Gastroesophageal sphincter (tissue), 4 donors: ENCODE results near the gene RBM6. TPM values are rescaled to one million over a fixed set of nuclear protein-coding genes. Genes with fewer than 3 reads are reported as not detected.

Source experiments
- ATAC-seq: fragments of 150-250 bp; one replicate; pipeline ENCODE4 v1.9.1; 2016; ENCODE audit warnings: mild to moderate bottlenecking, moderate library complexity
- H3K27ac ChIP-seq, 4 donors: fragments of 200-600 bp; sonication (generic) in 3 of 4; 1 replicate in 3 of 4; 2 replicates in 1 of 4; pipeline ENCODE4 v1.5.1; 2016 to 2019
- H3K27me3 ChIP-seq: fragments of 200-600 bp; sonication (generic); one replicate; pipeline ENCODE4 v1.5.1; 2019
- H3K36me3 ChIP-seq, 2 donors: fragments of 200-600 bp; sonication (generic); one replicate each; pipeline ENCODE4 v1.5.1; 2019; ENCODE audit warnings: control low read depth in 1 of 2
- H3K4me1 ChIP-seq, 3 donors: fragments of 200-600 bp; sonication (generic); 1 replicate in 2 of 3; 2 replicates in 1 of 3; pipeline ENCODE4 v1.5.1; 2016 to 2019; ENCODE audit warnings: control low read depth in 2 of 3
- H3K4me3 ChIP-seq, 2 donors: fragments of 200-600 bp; sonication (generic); one replicate each; pipeline ENCODE4 v1.5.1; 2019; ENCODE audit warnings: mild to moderate bottlenecking in 1 of 2, moderate library complexity in 1 of 2
- H3K9me3 ChIP-seq, 3 donors: fragments of 200-600 bp; sonication (generic); one replicate each; pipeline ENCODE4 v1.5.1; 2017 to 2019; ENCODE audit warnings: control low read depth in 2 of 3
- CTCF ChIP-seq, 4 experiments: fragments of 200-600 bp in 2 of 4; fragments of 450-650 bp in 2 of 4; sonication (generic) in 1 of 4; IDR thresholded peaks; one replicate each; pipeline ENCODE4 v1.5.1; 2017 to 2019; ENCODE audit warnings: antibody characterized with exemption in 4 of 4, mild to moderate bottlenecking in 2 of 4, moderate library complexity in 2 of 4
- EP300 ChIP-seq: sonication (generic); formaldehyde crosslinking; IDR thresholded peaks from one replicate; pipeline ENCODE4 v1.6.1; 2017; ENCODE audit warnings: antibody characterized with exemption, mild to moderate bottlenecking
- POLR2A ChIP-seq, 2 donors: fragments of 450-650 bp; IDR thresholded peaks; one replicate each; pipeline ENCODE4 v1.6.1; 2017; ENCODE audit warnings: antibody characterized with exemption in 2 of 2, mild to moderate bottlenecking in 2 of 2, moderate library complexity in 1 of 2
- POLR2AphosphoS5 ChIP-seq: sonication (generic); formaldehyde crosslinking; IDR thresholded peaks from one replicate; pipeline ENCODE4 v1.6.1; 2017; ENCODE audit warnings: antibody characterized with exemption
- WGBS, 2 donors: methylation state at CpG; one replicate each; pipeline ENCODE4 v1.1.5; 2018; ENCODE audit warnings: low coverage in 1 of 2; 5-methylcytosine and 5-hydroxymethylcytosine counted together
- total RNA-seq, 4 donors: library from RNA; depleted of rRNA; stranded (reverse); fragments of >200 nt; gene quantifications; one replicate each; pipeline ENCODE4 v1.1.0, GENCODE V29; 2016

Gene RBM6
- total RNA-seq, 4 donors from 2014 or later = 39.0 to 135 (median 84.2) TPM

- TF ChIP-seq POLR2A (IDR thresholded peaks at IDR 0.05) = no peak
- no peak for TF ChIP-seq EP300
- no peak for TF ChIP-seq POLR2AphosphoS5
- no peak for TF ChIP-seq CTCF (IDR thresholded peaks at IDR 0.05)
- no peak overlapping the region for H3K4me3 ChIP-seq
- no peaks in the 10 kb centered on the region for H3K27me3 ChIP-seq
- 85 to 90% methylated on average over 1 of the region's 1 CpG for WGBS, 2 donors
- H3K36me3 ChIP-seq = peaks cover 0 to 19% of the 10 kb centered on the region in 2 donors
- no peaks in the 10 kb centered on the region for H3K9me3 ChIP-seq
- ATAC-seq = no peak
- H3K27ac ChIP-seq = peak overlapping the region in 3 of 4 donors; percentile 49 to 67 (median 64)
- H3K4me1 ChIP-seq = peaks cover 4 to 54% (median 15%) of the 10 kb centered on the region in 3 donors
These were observed 26.4 kb downstream of the RBM6 start for GRCh38 chr3:49966233-49966942.

GRCh38 chr3:49967291-49967690 lies 27.3 kb downstream of the RBM6 start:
- peaks cover 0 to 24% of the 10 kb centered on the region in 2 donors for H3K36me3 ChIP-seq
- peaks cover 4 to 53% (median 15%) of the 10 kb centered on the region in 3 donors for H3K4me1 ChIP-seq
- H3K27ac ChIP-seq = peak overlapping the region; percentile 31 to 67 (median 56)
- TF ChIP-seq POLR2A (IDR thresholded peaks at IDR 0.05) = no peak
- no peak for TF ChIP-seq EP300
- TF ChIP-seq CTCF (IDR thresholded peaks at IDR 0.05) = no peak
- no peak for TF ChIP-seq POLR2AphosphoS5
- ATAC-seq = no peak
- no peak overlapping the region for H3K4me3 ChIP-seq
- H3K27me3 ChIP-seq = no peaks in the 10 kb centered on the region
- 7 to 15% methylated on average over 4 to 5 of the region's 6 CpGs for WGBS, 2 donors
- no peaks in the 10 kb centered on the region for H3K9me3 ChIP-seq

- Histone ChIP-seq H3K27me3 (no peaks in the 10 kb centered on the region), H3K4me1 (peaks cover 4 to 53% (median 15%) of the 10 kb centered on the region in 3 donors), H3K36me3 (peaks cover 0 to 26% of the 10 kb centered on the region in 2 donors), H3K9me3 (no peaks in the 10 kb centered on the region), H3K4me3 (no peak overlapping the region), H3K27ac (peak overlapping the region in 1 of 4 donors; percentile 64)
- TF ChIP-seq EP300 = no peak
- no peak for TF ChIP-seq CTCF (IDR thresholded peaks at IDR 0.05)
- TF ChIP-seq POLR2A (IDR thresholded peaks at IDR 0.05) = no peak
- no peak for TF ChIP-seq POLR2AphosphoS5
- 87 to 91% methylated on average over 5 to 8 of the region's 8 CpGs for WGBS, 2 donors
- ATAC-seq = no peak
These were observed 28.4 kb downstream of the RBM6 start for GRCh38 chr3:49968346-49968745.

- Histone ChIP-seq H3K9me3 (no peaks in the 10 kb centered on the region), H3K27ac (no peak overlapping the region), H3K4me1 (peaks cover under 1 to 32% (median 2%) of the 10 kb centered on the region in 3 donors), H3K27me3 (no peaks in the 10 kb centered on the region), H3K4me3 (no peak overlapping the region), H3K36me3 (peaks cover 0 to 49% of the 10 kb centered on the region in 2 donors)
- 95 to 98% methylated on average over 9 of the region's 10 CpGs for WGBS, 2 donors
- no peak for ATAC-seq
- TF ChIP-seq POLR2AphosphoS5 (no peak), POLR2A (IDR thresholded peaks at IDR 0.05) (no peak), CTCF (IDR thresholded peaks at IDR 0.05) (no peak), EP300 (no peak)
These were observed 32.7 kb downstream of the RBM6 start for GRCh38 chr3:49972656-49973055.

GRCh38 chr3:49976942-49977341 lies 37.0 kb downstream of the RBM6 start:
- no peaks in the 10 kb centered on the region for H3K9me3 ChIP-seq
- TF ChIP-seq CTCF (IDR thresholded peaks at IDR 0.05) = no peak
- TF ChIP-seq POLR2AphosphoS5 = no peak
- no peak for TF ChIP-seq POLR2A (IDR thresholded peaks at IDR 0.05)
- TF ChIP-seq EP300 = no peak
- no peaks in the 10 kb centered on the region for H3K4me1 ChIP-seq
- ATAC-seq = no peak
- no peaks in the 10 kb centered on the region for H3K27me3 ChIP-seq
- WGBS, 2 donors = 75 to 93% methylated on average over 1 to 2 of the region's 2 CpGs
- H3K27ac ChIP-seq = no peak overlapping the region
- H3K36me3 ChIP-seq = peaks cover 0 to 73% of the 10 kb centered on the region in 2 donors
- H3K4me3 ChIP-seq = no peak overlapping the region
